LNCaP clone FGC (cell line): Measurements from ENCODE around the gene ZNF362.
A peak's percentile ranks its signal among the peaks of the same experiment; 100 is the strongest.

ENCODE experiments used
- DNase-seq: peaks from one replicate; pipeline ENCODE4 v3.0.0-alpha.2; 2011; ENCODE audit warnings: low read depth
- H3K4me3 ChIP-seq: 2 replicates; pipeline ENCODE4 v1.5.1; 2011; ENCODE audit warnings: mild to moderate bottlenecking, low read depth, low read length, control low read depth
- TF ChIP-seq, protein P1 (sequence below): IDR thresholded peaks from 2 replicates; pipeline ENCODE4 v1.5.1; 2012; ENCODE audit warnings: mild to moderate bottlenecking; ENCODE audit not compliant: control insufficient read depth, insufficient read depth; ENCODE audit errors: extremely low read depth

ZNF362 gene

GRCh38 chr1:33349778-33350610, 93.7 kb downstream of the ZNF362 start:
- peak overlapping the region; percentile 62 for H3K4me3 ChIP-seq
- TF ChIP-seq, protein P1, sequence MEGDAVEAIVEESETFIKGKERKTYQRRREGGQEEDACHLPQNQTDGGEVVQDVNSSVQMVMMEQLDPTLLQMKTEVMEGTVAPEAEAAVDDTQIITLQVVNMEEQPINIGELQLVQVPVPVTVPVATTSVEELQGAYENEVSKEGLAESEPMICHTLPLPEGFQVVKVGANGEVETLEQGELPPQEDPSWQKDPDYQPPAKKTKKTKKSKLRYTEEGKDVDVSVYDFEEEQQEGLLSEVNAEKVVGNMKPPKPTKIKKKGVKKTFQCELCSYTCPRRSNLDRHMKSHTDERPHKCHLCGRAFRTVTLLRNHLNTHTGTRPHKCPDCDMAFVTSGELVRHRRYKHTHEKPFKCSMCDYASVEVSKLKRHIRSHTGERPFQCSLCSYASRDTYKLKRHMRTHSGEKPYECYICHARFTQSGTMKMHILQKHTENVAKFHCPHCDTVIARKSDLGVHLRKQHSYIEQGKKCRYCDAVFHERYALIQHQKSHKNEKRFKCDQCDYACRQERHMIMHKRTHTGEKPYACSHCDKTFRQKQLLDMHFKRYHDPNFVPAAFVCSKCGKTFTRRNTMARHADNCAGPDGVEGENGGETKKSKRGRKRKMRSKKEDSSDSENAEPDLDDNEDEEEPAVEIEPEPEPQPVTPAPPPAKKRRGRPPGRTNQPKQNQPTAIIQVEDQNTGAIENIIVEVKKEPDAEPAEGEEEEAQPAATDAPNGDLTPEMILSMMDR, result 0 out of 2 replicates have a peak, but pooled peaks have one; percentile 13
- DNase-seq, result peak; percentile 40
